DMS153 (cell line): ENCODE data around the gene CEP170B.
"Not testable (repeated sequence)": the region's sequence is repeated elsewhere in the genome, so short reads cannot be mapped to it uniquely, and the experiment has no call there.

ENCODE experiments used
- DNase-seq: peaks from one replicate; lab custom pipeline; 2025; lab: John Stamatoyannopoulos, UW

CEP170B gene

DNA sequence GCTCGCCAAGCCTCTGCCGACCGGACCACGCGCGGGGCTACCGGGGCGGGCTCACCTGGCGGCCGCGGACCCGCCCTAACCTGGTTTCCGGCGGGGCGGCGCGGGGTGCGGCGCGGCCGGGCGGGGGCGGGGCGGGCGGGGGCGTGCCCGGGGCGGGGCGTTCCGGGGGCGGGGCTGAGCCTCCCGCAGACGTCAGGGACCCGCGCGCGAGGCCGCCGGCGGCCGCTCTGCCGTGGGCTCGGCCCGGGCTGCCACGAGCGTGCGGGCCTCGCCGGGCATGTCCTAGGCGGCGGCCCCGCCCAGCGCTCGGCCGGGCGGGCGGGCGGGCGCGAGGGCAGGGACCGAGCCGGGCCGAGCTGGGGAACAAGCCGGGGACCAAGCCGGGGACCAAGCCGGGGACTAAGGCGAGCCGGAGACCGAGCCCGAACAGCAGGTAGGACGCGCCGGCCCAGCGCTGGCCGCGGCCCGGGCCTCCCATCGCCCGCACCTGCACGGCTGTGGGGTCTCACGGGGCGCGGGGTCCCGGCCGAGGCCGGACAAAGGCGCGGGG lies at the start of gene CEP170B:
CEP170B (plus strand) TSS at position 188 of the 550 bp plus-strand sequence. CDS start 3,183 bp downstream, outside the sequence.
- no peak for DNase-seq

DNA sequence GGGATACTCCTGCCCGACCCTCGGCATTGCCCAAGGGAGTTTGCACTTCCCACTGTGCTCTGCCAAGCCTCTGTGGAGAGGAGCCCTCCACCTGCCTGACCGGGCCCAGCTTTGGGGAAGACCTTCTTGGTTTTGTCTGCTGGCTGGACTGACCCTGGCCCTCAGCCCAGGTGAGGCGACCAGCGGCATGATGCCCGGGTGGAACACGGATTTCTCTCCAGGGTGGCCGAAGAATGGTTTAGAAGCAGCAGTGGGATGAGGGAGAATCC lies 48.5 kb upstream of the CEP170B start:
- no peak for DNase-seq

DNA sequence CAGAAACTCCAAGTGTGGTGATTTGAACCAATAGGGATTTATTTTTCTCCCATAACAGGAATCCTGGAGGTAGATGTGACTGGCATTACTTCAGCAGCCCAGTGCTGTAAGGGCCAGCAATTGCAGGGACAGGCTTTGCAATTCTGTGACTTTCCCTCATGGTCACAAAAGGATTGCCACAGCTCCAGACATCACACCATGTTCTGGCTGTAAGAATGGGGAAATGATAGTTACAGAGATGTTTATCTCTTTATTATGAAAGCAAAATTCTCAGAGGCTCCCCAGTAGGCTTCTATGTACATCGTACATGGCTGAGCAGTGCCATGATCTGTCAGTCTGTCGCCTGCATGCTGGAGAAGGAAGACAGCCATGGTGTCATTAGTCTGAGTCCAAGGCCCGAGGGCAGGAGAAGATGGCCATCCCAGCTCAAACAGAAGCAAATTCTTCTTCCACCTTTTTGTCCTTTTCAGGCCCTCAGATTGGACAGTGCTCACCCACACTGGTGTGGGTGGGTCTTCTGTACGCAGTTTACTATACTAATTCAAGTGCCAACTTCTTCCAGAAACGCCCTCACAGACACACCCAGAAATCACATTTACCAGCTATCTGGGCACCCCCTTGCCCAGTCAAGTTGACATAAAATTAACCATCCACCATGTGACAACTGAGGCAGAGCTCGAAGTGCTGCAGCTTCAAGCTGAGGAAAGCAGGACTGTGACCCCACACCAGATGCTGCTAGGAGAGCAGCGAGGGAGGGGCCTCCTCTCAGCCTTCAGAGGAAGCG lies 46.9 kb upstream of the CEP170B start:
- no peak for DNase-seq

DNA sequence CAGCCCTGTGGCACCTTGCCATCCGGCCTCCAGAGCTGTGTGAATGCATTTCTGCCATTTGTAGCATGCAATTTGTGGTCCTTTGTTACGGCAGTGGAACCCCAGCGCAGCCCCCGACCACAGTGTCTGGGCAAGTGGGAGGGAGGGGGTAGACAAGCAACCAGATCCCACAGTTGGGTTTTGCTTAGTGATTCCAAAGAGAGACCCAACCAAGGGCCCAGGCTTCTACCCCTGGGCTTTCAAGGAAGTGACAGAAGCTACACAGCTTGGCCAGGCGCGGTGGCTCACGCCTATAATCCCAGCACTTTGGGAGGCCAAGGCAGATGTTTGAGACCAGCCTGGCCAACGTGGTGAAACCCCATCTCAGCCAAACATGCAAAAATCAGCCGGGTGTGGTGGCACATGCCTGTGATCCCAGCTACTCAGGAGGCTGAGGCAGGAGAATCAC lies 46.3 kb upstream of the CEP170B start:
- DNase-seq: no peak

DNA sequence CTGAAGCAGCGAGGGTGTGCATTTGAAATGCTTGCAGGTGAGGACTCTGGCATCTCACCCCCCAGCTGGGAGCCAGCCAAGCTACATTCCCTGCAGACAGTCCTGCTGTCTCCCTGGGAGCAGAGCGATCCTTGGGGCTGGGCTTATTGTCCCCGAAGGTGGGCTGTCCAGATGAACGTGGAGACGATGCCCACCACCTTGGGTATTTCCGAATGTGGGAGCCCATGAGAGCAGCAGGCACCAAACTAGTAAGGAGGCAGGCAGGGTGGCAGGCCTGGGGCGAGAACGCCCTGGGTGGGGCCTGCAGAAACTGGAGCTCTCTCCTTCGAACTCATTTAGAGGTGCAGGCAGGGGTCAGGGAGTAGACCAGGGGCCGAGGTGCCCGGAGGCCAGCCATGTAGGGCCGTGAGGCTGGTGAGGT lies 45.7 kb upstream of the CEP170B start:
- no peak for DNase-seq

DNA sequence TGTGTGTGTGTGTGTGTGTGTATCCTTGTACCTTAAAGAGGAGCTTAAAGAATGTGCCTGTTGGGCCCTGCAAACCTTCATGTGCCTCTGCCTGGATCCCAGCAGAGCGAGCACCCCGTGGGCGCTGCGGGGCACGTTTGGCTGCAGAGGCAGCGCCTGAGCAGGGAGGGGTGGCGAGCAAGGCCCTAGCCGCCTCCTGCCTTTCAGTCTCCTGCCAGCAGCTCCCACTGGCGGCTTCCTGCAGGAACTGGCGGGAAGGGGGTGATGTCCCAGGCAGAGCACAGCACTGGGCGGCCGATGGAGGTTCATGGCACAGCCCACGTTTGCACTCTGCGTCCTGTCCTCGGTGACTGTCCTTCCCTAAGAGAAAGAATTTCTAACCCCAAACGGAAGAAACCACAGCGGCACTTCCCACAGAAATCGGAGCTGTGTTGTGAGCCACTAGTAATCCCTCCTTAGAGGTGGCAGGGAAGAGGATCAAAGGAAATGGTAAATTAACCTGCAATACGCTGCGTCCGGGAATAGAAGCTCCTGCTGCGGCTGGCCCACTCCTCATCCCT lies 44.3 kb upstream of the CEP170B start:
- no peak for DNase-seq

DNA sequence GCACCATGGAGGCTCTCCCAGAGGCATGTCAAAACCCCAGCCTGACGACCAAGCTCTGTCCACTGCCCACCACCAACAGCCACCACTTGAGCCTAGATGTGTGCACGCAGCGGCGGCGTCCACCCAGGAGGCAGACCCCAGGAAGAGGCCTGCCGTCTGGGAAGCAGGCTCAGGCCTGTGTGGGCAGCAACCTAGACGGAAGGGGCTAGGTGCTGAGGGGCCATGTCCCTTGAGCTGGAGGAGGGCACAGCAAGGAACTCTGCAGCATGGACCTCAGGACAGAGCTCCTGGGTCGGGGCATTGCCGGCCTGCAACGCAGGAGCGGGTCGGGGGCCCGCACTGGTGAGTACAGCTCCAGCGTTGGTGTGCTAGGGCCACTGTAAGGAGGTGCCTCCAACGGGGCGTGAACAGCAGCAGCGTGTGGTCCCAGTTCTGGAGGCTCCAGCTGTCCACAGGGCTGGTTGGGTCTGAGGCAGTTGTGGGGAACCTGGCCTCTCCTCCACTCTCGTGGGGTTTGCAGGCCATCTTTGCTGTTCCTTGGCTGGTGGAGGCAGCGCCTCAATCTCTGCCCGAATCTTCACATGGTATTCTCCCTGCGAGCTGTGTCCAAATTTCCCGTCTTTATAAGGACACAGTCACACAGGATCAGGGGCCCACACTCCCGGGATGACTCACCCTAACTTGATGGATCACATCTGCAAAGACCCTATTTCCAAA lies 43.7 kb upstream of the CEP170B start:
- no peak for DNase-seq

DNA sequence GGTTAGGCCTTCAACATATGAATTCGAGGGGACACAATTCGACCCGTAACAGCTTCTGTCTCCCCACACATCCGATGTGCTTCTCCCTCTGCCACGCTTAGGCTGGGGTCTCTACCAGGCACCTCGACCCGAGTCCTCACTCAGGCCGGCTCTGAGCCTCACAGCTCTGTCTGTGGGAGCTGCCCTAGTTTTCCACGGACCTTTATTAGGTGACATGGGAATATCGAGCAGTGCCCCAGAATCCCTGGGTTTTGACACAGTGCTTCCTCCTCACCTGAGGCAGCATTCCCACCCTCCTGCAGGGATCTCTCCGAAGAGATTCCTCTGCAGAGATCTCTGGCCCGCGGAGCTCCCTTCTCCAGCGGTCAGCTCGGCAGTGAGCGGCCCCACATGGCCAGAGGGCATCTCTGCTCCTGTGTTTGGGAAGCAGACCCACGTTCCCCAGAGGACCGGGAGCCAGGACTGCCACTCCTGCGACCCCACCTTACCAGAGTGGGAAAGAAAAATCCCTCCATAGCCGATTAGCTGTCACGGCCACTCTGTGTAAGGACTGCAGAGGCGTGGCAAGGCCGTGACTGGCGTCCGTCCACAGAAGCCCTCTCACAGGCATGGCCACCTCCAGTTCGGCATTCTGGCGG lies 43.0 kb upstream of the CEP170B start:
- DNase-seq: no peak

DNA sequence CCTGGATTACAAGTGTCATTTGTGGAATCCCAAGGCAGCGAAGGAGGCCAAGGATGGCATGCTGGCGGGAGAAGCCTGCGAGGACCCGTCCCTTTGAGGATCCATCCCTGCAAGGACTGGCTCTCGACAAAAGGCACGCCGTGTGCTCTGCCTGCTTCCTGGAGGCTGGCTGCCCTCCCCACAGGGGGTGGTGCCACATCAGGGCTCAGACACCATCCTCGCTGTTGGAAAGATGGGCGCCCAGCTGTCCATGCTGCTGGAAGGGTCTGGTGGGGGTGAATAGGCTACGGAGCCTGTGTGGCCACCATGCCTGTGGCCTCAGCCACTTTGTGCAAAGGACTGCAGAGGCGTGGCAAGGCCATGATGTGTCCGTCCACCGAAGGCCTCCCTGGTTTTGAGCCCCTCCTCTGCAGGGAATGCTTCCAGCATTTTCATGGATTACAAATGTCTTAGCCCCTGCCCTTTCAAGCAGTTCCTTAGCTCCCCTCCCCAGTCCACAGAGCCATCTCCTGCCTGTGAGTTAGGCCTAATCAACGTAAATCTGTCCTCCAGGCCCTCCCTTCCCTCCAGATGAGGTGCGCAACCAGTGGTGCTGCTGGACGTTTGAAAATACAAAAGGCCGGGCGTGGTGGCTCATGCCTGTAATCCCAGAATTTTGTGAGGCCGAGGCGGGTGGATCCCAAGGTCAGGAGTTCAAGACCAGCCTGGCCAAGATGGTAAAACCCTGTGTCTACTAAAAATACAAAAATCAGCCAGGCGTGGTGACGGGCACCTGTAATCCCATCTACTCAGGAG lies 42.0 kb upstream of the CEP170B start:
- DNase-seq: no peak

DNA sequence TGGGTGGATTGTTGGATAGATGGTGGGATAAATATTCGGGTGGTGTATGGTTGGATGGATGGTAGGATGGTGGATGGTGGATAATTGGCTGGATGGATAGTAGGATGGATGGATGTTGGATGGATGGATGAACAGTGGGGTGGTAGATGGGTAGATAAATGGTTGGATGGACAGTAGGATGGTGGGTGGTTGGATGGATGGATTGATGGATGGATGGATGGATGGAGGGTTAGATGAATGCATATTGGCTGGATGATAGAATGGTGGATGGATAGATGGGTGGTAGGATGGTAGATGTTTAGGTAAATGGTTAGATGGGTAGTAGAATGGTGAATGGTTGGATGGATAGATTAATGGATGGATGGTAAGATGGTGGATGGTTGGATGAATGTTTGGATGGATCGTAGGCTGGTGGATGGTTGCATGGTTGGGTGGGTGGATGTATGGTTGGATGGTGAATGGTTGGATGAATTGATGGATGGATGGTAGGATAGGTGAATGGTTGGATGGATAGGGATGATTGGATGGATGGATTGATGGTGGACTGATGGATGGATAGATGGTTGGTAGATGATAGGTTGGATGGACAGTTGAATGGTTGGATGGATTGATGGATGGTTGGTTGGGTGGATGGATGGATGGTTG lies 40.6 kb upstream of the CEP170B start:
- DNase-seq: no peak

DNA sequence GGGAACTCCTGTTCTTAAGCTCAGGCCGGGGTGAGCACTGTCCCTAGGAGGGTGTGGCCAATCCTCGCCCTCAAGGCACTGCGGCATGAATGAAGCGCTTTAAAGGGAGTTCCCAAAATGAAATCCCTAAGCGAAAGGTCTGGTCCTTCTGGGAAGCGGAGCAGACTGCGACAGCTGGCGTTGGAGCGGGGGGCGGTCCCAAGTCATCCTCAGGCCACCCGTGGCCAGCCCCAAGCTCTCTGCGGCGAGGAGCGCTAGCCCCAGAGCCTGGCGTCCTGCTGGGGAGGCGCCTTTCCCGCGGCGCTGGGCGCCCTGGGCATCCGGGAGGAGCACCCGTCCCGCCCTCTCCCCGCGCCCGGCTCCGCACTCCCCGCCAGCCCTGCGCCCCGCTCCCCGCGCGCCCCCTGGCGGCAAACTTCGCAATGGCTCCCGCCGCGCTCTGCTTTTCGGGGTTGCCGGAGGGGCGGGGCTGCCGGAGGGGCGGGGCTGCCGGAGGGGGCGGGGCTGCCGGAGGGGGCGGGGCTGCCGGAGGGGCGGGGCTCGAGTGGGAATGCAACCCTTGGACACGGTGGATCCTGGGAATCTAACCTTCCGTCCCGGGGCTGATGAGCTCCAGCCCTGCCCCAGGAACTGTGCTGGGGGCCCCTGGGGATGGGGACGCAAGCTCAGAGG lies 38.7 kb upstream of the CEP170B start:
- DNase-seq: peak; percentile 14

DNA sequence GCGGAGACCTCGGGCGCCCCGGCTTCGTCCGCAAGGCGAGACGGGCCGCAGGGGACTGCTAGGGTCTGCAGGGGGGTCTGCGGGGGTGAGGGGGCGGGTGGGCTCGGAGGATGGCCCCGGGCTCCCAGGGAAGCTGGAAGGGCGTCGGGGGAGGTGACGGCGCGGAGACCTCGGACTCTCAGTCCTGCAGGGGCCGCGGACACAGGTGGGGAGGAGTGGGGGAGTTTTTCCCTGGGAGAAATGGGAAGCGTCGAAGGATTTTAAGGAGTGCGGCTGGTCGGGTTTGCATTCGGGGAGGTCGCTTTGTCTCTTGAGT lies 38.2 kb upstream of the CEP170B start:
- no peak for DNase-seq

DNA sequence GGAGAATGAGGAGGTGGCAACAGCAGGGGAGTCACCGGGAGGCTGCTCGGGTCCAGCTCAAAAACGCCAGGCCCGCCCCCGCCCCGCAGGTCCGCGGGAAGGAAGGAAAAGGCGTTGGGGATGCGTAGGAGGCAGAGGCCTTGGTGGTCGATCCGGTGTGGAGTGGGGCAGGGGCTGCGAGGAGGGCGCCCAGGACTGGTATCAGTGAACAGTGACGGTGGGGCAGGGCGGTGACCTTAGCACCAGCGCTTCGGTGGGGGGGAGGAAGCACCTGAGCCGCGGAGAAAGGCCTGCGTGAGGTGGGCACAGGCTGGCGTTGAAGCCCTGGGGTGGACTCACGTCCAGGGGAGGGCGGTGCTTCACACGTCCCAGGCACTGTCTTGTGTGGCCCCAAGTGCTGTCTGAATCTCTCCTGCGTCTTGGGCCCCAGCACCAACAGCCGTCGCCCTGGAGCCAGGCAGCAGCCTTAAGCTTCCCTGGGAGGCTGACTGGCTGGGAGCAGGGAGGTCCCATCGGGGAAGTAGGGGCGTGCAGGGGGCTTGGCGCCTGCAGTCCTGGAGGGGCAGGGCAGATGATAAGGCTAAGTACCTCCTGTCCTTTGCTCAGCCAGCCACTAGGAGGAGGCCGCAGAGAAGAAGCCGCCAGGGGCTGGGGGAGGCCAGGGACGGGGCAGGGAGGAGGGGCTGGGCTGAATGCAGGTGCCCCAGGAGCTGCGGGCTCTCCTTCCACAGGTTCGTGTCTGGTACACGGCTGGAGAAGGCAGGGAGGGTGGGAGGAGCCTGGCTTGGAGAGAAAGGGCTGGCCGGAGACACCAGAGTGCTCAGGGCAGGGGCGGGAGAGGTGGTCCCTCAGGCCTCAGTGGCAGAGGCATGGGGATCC lies 37.7 kb upstream of the CEP170B start:
- DNase-seq: no peak

DNA sequence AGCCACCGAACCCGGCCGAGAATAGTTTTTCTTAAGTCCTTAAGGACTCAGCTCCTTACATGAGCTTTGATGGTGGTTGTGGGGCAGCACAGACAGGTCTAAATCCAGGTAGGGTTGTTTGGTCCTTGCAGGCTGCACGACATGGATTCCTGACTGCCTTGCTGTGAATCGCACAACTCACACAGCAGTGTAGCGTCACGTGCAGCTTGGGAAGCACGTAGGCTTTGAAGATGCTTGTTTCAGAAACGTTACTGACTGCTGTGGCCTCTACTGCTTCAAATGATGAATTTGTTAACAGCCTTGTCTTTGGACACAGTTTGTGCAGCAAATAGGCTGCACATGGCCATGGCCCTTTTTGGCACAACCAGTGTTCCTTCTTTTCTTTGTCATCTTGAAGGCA lies 34.3 kb upstream of the CEP170B start:
- DNase-seq: no peak

DNA sequence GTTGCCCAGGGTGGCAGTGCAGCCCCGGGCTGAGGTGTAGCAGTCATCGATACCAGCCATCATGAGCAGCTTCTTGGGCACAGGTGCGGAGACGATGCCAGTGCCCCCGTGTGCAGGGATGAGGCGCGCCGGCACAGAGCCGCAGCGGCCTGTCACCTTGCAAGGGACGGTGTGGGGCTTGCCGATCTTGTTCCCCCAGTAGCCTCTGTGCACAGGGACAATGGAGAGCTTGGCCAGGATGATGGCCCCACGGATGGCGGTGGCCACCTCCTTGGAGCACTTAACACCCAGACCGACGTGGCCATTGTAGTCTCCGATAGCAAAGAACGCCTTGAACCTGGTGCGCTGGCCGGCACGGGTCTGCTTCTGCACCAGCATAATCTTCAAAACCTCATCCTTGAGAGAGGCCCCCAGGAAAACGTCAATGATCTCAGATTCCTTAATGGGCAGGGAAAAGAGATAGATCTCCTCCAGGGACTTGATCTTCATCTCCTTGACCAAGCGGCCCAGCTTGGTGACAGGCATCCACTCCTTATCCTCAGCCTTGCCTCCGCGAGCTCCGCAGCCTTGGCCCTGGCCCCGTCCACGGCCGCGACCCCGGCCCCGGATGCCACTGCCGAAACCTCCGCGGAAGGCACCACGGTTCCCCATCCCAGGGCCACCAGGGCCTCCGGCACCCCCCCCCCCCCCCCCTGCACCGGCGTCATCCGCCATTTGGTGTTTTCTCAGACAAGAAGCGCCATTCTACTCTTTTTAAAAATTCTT lies 28.7 kb upstream of the CEP170B start:
- DNase-seq: not testable (repeated sequence)

DNA sequence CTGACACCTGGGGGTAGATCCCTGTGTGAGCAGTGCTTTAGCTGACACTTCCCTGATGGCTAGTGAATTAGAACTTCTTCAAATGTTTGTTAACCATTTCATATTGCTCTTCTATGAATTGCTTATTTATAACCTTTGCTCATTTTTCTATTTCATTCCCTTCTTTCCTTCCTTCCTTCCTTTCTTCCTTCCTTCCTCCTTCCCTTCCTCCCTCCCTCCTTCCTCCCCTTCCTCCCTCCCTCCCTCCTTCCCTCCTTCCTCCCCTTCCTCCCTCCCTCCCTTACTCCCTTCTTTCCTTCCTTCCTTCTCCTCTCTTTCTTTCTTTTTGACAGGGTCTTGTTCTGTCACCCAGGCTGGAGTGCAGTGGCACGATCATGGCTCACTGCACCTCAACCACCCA lies 23.3 kb upstream of the CEP170B start:
- DNase-seq: no peak

DNA sequence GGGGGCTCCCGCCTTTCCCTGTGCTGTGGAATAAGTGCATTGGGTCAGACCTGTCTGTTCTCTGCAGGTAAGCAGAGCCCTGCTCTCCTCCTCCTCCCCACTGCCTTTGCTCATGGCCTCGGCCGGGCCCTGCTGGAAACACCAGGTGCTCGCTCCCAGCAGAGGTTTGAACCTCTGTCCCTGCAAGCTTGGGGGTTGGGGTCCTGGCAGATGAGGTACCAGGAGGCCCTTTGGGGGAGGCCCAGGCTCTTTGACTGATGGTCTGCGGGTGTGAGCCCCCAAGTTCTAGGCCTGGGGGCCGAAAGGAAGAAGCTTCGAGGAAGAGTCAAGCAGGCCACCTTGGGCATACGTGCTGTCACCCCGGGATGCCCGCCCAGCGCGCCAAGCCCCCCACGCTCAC lies 22.1 kb upstream of the CEP170B start:
- no peak for DNase-seq

DNA sequence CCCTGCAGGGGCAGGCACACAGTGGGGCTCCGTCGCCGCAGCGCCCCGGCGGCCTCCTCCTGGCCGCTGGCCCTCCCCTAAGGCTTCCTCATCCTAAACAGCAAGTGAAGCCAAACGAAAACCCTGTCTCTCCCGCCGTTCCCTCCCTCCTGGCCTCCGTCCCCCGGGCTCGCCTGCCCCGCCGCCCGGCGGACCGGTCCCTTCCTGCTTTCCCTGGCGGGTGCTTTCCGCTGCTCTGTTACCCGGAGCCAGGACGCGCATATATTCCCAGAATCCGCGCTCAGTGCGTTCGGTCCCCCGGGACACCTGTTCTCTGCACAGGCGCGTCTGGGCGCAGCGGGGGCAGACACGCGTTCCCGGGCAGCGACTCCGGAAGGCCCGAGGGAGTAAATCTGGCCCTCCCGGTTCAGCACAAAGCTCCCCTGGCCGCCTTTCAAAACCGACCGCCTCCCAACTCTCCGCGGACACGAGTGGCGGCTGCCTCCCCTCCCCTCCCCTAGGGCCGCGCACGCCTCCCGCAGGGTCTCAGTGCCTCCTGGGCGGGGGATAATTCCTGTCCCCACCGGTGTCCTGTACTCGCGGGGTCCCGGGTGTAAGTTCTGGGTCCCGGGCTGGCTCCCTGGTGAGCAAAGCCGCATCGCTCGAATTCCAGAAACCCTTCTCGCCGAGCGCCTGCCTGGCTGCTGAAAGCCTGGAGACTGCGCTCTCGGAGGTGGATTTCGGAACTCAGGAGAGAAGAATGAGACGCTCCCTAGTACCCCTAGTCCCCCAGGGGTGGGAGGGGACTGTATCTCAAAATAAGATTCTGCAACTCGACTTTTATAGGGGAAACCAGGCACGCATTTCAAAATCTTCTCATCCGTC lies 21.4 kb upstream of the CEP170B start:
- no peak for DNase-seq
